OCI-LY7 (cell line): ENCODE data around the gene GPR15. TPM values are rescaled to one million over a fixed set of nuclear protein-coding genes. Genes with fewer than 3 reads are reported as not detected.

Source experiments
- BruUV-seq: library from RNA; stranded (reverse); fragments of 400-500 nt; replicated peaks from 2 replicates; lab custom pipeline; 2021; lab: Mats Ljungman, UMichigan
- CTCF ChIA-PET: fragments of 300-600 bp; sonication (Branson Sonifier 250); formaldehyde crosslinking; loops from one replicate; lab custom pipeline; 2022; ENCODE audit warnings: antibody characterized with exemption; ENCODE audit not compliant: unreplicated experiment; lab: Charles Lee
- POLR2A ChIA-PET: fragments of 300-600 bp; sonication (Branson Sonifier 250); formaldehyde crosslinking; loops from one replicate; lab custom pipeline; 2022; ENCODE audit warnings: antibody characterized with exemption; lab: Charles Lee
- DNase-seq: peaks from one replicate; pipeline ENCODE4 v3.0.0-alpha.2; 2015; ENCODE audit warnings: low spot score
- H2AFZ ChIP-seq: fragments of 200-600 bp; sonication (generic), shearing (Covaris generic); 2 replicates; pipeline ENCODE4 v1.6.1; 2014; ENCODE audit warnings: mild to moderate bottlenecking, antibody characterized with exemption, low read length, moderate library complexity
- H3K27ac ChIP-seq: fragments of 200-600 bp; sonication (generic); 2 replicates; pipeline ENCODE4 v1.5.1; 2014; ENCODE audit warnings: mixed run types, low read depth, mild to moderate bottlenecking, moderate library complexity, low read length, inconsistent platforms; ENCODE audit not compliant: poor library complexity, severe bottlenecking
- H3K36me3 ChIP-seq: fragments of 200-600 bp; sonication (generic); 2 replicates; pipeline ENCODE4 v1.6.1; 2014; ENCODE audit warnings: mild to moderate bottlenecking, antibody characterized with exemption, low read length, moderate library complexity, mixed read lengths; ENCODE audit not compliant: insufficient read depth
- H3K4me1 ChIP-seq: fragments of 200-600 bp; sonication (generic); 2 replicates; pipeline ENCODE4 v1.5.1; 2014; ENCODE audit warnings: mild to moderate bottlenecking, low read length; ENCODE audit not compliant: insufficient read depth, poor library complexity, severe bottlenecking
- H3K4me2 ChIP-seq: fragments of 200-600 bp; sonication (generic); 2 replicates; pipeline ENCODE4 v1.6.1; 2014; ENCODE audit warnings: mild to moderate bottlenecking, low read length
- H3K4me3 ChIP-seq: fragments of 200-600 bp; sonication (generic); 2 replicates; pipeline ENCODE4 v1.5.1; 2014; ENCODE audit warnings: mild to moderate bottlenecking, low read depth, low read length; ENCODE audit not compliant: poor library complexity, severe bottlenecking
- H3K79me2 ChIP-seq: fragments of 200-600 bp; sonication (generic); 2 replicates; pipeline ENCODE4 v1.6.1; 2016; ENCODE audit warnings: low read depth, mild to moderate bottlenecking, low read length, moderate library complexity, mixed read lengths; ENCODE audit not compliant: insufficient read depth
- H3K9me2 ChIP-seq: fragments of 200-600 bp; sonication (generic); 2 replicates; pipeline ENCODE4 v1.6.1; 2016; ENCODE audit warnings: mild to moderate bottlenecking, low read length, mixed read lengths; ENCODE audit not compliant: insufficient read depth
- H3K9me3 ChIP-seq: fragments of 200-600 bp; sonication (generic); 2 replicates; pipeline ENCODE4 v1.6.1; 2014; ENCODE audit warnings: mild to moderate bottlenecking, mixed run types, low read length, mixed read lengths
- H4K20me1 ChIP-seq: fragments of 200-600 bp; sonication (generic); 2 replicates; pipeline ENCODE4 v1.6.1; 2014; ENCODE audit warnings: mild to moderate bottlenecking, antibody characterized with exemption, low read length, moderate library complexity, mixed read lengths; ENCODE audit not compliant: insufficient read depth
- CTCF ChIP-seq: fragments of 200-600 bp; sonication (generic); conservative IDR thresholded peaks from 2 replicates; pipeline ENCODE4 v1.5.1; 2014; ENCODE audit warnings: mild to moderate bottlenecking, antibody characterized with exemption, low read length, moderate library complexity, mixed read lengths
- EZH2phosphoT487 ChIP-seq: fragments of 200-600 bp; sonication (generic); IDR thresholded peaks from 2 replicates; pipeline ENCODE4 v1.6.1; 2018; ENCODE audit warnings: low read depth, borderline replicate concordance, mild to moderate bottlenecking, mixed run types, antibody characterized with exemption, low read length, moderate library complexity, mixed read lengths
- intact Hi-C: fragments of 100-400 bp; cut with micrococcal nuclease; formaldehyde crosslinking; loops from one replicate; pipeline ENCODE4 v1.10.0; 2022; ENCODE audit not compliant: unreplicated experiment
- total RNA-seq, 2 experiments: library from RNA; depleted of rRNA in 1 of 2; stranded (reverse); fragments of >200 nt in 1 of 2; shearing (Covaris generic) in 1 of 2; gene quantifications; 2 replicates each; pipeline ENCODE4 v1.2.3, GENCODE V29; 2014 to 2022

GPR15 gene
- total RNA-seq, 2 experiments from 2014 or later = 29.8 to 32.0 TPM

GRCh38 chr3:98532709-98533571, 1.2 kb downstream of the GPR15 start:
- Histone ChIP-seq H4K20me1 (no peaks in the 10 kb centered on the region), H3K27ac (peak overlapping the region; percentile 77), H3K4me2 (peak overlapping the region; percentile 78), H3K4me1 (peaks cover 55% of the 10 kb centered on the region), H3K4me3 (peak overlapping the region; percentile 73), H3K36me3 (no peaks in the 10 kb centered on the region), H2AFZ (peak overlapping the region; percentile 80; the same call in 1 of the 2 replicates), H3K79me2 (peaks cover 62% of the 10 kb centered on the region), H3K9me2 (no peaks in the 10 kb centered on the region), H3K9me3 (no peaks in the 10 kb centered on the region)
- no peak for TF ChIP-seq CTCF
- TF ChIP-seq EZH2phosphoT487 = no peak
- DNase-seq = peak; percentile 35
- POLR2A ChIA-PET = interaction anchor here (0.6 to 8.0 kb wide), 11 partner anchors 8 to 1801 kb away, joined by 3 to 296 read pairs (median 5); partner anchors contain the start of gene CLDND1
- CTCF ChIA-PET = interaction anchor here (0.6 to 1.4 kb wide), 4 partner anchors 8 to 493 kb away, joined by 3 to 7 read pairs (median 4); partner anchors contain the start of gene CLDND1
- TSS peak; percentile 65 for BruUV-seq
- intact Hi-C loops = no loop called here

- no peaks in the 10 kb centered on the region for H3K36me3 ChIP-seq
- no peaks in the 10 kb centered on the region for H4K20me1 ChIP-seq
- H3K4me3 ChIP-seq = peak overlapping the region; percentile 73
- no peak for DNase-seq
- ChIA-PET CTCF (no interaction called here), POLR2A (interaction anchor here (0.9 to 8.0 kb wide), 5 partner anchors 11 to 38 kb away, joined by 3 to 296 read pairs (median 4); partner anchors contain the start of gene CLDND1)
- TF ChIP-seq EZH2phosphoT487 = no peak
- TF ChIP-seq CTCF = no peak
- H3K79me2 ChIP-seq = peaks cover 72% of the 10 kb centered on the region
- H2AFZ ChIP-seq = no peak overlapping the region
- H3K9me3 ChIP-seq = no peaks in the 10 kb centered on the region
- no peaks in the 10 kb centered on the region for H3K9me2 ChIP-seq
- peak overlapping the region; percentile 78 for H3K4me2 ChIP-seq
- no TSS peak for BruUV-seq
- peaks cover 59% of the 10 kb centered on the region for H3K4me1 ChIP-seq
- intact Hi-C loops = no loop called here
- peak overlapping the region; percentile 77 for H3K27ac ChIP-seq
Observed at GRCh38 chr3:98534168-98534567, 2.4 kb downstream of the GPR15 start.
